GM19351 (cell line): ENCODE data around the gene ST3GAL3.
A peak's percentile ranks its signal among the peaks of the same experiment; 100 is the strongest.

ENCODE experiments used
- ATAC-seq: cut with Tn5 transposase; IDR thresholded peaks from one replicate; pipeline ENCODE4 v1.9.1; 2021; ENCODE audit warnings: mild to moderate bottlenecking, moderate library complexity; ENCODE audit not compliant: unreplicated experiment

Gene ST3GAL3

GRCh38 chr1:43934101-43934985 lies 227.0 kb downstream of the ST3GAL3 start:
- ATAC-seq: no peak

- no peak for ATAC-seq
Measured at GRCh38 chr1:43934986-43935324, 227.6 kb downstream of the ST3GAL3 start.

- no peak for ATAC-seq
Measured at GRCh38 chr1:43935711-43936427, 228.5 kb downstream of the ST3GAL3 start.

- no peak for ATAC-seq
Measured at GRCh38 chr1:43936431-43937151, 229.3 kb downstream of the ST3GAL3 start.

GRCh38 chr1:43937179-43937865 lies 230.0 kb downstream of the ST3GAL3 start:
- no peak for ATAC-seq

- ATAC-seq: no peak
Measured at GRCh38 chr1:43938383-43938782, 231.0 kb downstream of the ST3GAL3 start.

GRCh38 chr1:43938892-43939587 lies 231.7 kb downstream of the ST3GAL3 start:
- no peak for ATAC-seq

- no peak for ATAC-seq
Measured at GRCh38 chr1:43942411-43942810, 235.1 kb downstream of the ST3GAL3 start.

- ATAC-seq: no peak
Measured at GRCh38 chr1:43944860-43945259, 237.5 kb downstream of the ST3GAL3 start.

GRCh38 chr1:43945674-43946235 lies 238.4 kb downstream of the ST3GAL3 start:
- no peak for ATAC-seq

GRCh38 chr1:43946236-43947060 lies 239.1 kb downstream of the ST3GAL3 start, which contains the start of gene IPO13:
Gene IPO13 (plus strand): TSS chr1:43946950. CDS start chr1:43947601, 651 bp downstream.
- peak; percentile 89 for ATAC-seq

- no peak for ATAC-seq
Measured at GRCh38 chr1:43947061-43947873, 239.9 kb downstream of the ST3GAL3 start.

GRCh38 chr1:43947874-43948437 lies 240.6 kb downstream of the ST3GAL3 start:
- no peak for ATAC-seq

GRCh38 chr1:43949678-43950077 lies 242.3 kb downstream of the ST3GAL3 start:
- no peak for ATAC-seq

GRCh38 chr1:43951021-43951985 lies 244.0 kb downstream of the ST3GAL3 start:
- no peak for ATAC-seq

GRCh38 chr1:43952731-43953346 lies 245.5 kb downstream of the ST3GAL3 start:
- no peak for ATAC-seq
